HFF-Myc (cell line): Measurements from ENCODE around the gene PGAP3.

Experiments used
- DNase-seq: peaks from one replicate; pipeline ENCODE4 v3.0.0-alpha.2; 2011; ENCODE audit warnings: low read depth; ENCODE audit errors: extremely low read depth
- H3K4me3 ChIP-seq: replicated peaks from 2 replicates; pipeline ENCODE4 v1.5.1; 2011; ENCODE audit warnings: low read depth, mild to moderate bottlenecking, control low read depth, low read length
- CTCF ChIP-seq: IDR thresholded peaks from 2 replicates; pipeline ENCODE4 v1.5.1; 2012; ENCODE audit warnings: mild to moderate bottlenecking, low read depth, low read length, control low read depth; ENCODE audit errors: missing control alignments

The PGAP3 gene

GRCh38 chr17:39674702-39675389, 13.0 kb downstream of the PGAP3 start:
- no peak overlapping the region for H3K4me3 ChIP-seq
- no peak for DNase-seq
- TF ChIP-seq CTCF, result no peak

- TF ChIP-seq CTCF, result no peak
These were observed 13.7 kb downstream of the PGAP3 start for GRCh38 chr17:39674179-39674578.

GRCh38 chr17:39673335-39674081, 14.3 kb downstream of the PGAP3 start:
- no peak overlapping the region for H3K4me3 ChIP-seq
- DNase-seq, result no peak
- no peak for TF ChIP-seq CTCF

More at GRCh38 chr17:39674179-39674578, 13.7 kb downstream of the PGAP3 start:
- no peak overlapping the region for H3K4me3 ChIP-seq
- DNase-seq, result no peak

- no peak for DNase-seq
- no peak for TF ChIP-seq CTCF
- H3K4me3 ChIP-seq, result no peak overlapping the region
These were observed 15.1 kb downstream of the PGAP3 start for GRCh38 chr17:39672522-39673334.

GRCh38 chr17:39671651-39672521, 16.0 kb downstream of the PGAP3 start:
- H3K4me3 ChIP-seq, result no peak overlapping the region
- DNase-seq, result no peak
- peak; percentile 70 for TF ChIP-seq CTCF

GRCh38 chr17:39670746-39671145, 17.1 kb downstream of the PGAP3 start:
- no peak for DNase-seq
- H3K4me3 ChIP-seq, result no peak overlapping the region
- no peak for TF ChIP-seq CTCF
